Endometrial microvascular endothelial cells (primary cell): ENCODE results near the gene IFFO2. TPM values are rescaled to one million over a fixed set of nuclear protein-coding genes. Genes with fewer than 3 reads are reported as not detected.

Source experiments
- in situ Hi-C: cut with HindIII; loops from 2 replicates; pipeline ENCODE4 v1.10.0; 2017; ENCODE audit warnings: low sequenced_read_pairs, low pct_unique_long_range_greater_than_20kb; ENCODE audit errors: inconsistent ontology term
- total RNA-seq: library from RNA; depleted of rRNA; stranded (reverse); fragments of >200 nt; gene quantifications from one replicate; pipeline ENCODE4 v1.2.3, GENCODE V29; 2015; ENCODE audit errors: inconsistent ontology term

IFFO2 gene
- total RNA-seq, 1 donor from 2014 or later: 33.4 TPM

DNA sequence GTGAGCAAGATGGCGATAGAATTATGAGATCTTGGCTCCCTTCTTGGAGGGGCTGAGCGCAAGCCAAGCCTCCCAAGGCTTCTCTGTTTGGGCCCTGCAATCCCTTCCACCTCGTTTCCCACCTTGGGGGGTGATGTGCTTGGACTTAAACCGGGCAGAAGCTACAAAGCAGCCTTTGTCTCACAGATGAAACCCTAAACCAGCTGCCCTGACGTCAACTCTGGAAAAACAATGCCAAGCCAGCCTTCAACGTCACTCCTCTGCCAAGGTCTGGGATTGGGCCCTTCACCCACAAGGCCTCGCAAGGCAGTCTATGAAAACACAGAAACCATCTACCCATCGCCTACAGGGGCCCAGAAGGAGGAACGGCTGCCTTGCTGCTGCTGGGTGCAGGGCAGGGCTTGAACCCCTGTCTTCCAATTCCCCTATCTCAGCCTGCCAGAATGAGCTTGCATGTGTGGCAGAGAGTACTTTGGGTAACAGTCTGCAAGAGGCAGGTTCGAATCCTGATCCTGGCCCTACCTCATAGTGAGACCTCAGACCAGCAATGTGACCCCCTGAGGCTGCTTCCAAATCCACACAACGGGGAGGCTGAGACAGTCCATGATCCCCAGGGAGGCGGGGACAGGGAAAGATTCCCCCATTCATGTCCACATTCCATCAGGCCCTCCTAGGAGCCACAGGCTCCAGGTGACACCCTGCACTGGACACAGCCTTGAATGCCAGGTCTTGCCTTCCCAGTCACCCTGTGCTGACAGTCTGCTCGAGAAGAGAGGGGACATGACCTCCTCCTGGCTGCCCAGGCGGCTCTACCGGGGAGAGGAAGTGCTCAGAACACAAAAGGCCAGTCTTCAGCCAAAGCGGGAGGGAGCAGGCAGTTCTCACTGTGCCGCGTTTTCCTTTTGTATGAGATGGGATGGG lies 15.0 kb downstream of the IFFO2 start:
- in situ Hi-C loops: no loop called here

DNA sequence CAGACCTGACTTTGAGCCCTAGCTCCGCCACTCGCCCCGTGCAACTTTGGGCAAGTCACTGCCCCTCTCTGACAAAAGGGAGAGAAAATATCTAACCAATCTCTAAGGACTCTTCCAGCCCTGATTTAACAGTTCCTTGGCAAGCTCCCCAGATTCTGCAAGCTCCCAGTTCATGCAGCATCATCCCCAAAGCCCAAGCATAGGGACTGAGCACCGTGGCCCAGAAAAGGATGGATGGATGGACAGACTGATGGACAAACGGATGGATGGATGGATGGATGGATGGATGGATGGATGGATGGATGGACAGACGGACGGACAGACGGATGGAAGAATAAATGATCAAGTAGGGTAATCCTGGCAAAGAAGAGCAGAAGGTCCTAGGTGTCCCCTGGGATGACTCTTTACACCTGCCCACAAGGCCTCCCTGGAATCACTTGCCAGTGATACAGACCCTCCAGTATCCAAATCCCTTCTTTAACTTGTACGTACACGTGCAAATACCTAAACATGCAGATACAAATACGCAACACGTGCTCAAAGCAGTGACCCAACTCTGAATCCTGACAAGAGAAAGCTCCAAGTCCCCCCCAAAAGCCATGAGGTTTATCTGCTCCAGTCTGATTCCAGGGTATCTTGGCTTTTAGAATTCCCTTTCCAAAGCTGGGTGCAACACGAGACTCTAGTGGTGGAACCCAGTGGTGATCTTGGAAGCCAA lies 16.0 kb downstream of the IFFO2 start:
- in situ Hi-C loops: no loop called here

DNA sequence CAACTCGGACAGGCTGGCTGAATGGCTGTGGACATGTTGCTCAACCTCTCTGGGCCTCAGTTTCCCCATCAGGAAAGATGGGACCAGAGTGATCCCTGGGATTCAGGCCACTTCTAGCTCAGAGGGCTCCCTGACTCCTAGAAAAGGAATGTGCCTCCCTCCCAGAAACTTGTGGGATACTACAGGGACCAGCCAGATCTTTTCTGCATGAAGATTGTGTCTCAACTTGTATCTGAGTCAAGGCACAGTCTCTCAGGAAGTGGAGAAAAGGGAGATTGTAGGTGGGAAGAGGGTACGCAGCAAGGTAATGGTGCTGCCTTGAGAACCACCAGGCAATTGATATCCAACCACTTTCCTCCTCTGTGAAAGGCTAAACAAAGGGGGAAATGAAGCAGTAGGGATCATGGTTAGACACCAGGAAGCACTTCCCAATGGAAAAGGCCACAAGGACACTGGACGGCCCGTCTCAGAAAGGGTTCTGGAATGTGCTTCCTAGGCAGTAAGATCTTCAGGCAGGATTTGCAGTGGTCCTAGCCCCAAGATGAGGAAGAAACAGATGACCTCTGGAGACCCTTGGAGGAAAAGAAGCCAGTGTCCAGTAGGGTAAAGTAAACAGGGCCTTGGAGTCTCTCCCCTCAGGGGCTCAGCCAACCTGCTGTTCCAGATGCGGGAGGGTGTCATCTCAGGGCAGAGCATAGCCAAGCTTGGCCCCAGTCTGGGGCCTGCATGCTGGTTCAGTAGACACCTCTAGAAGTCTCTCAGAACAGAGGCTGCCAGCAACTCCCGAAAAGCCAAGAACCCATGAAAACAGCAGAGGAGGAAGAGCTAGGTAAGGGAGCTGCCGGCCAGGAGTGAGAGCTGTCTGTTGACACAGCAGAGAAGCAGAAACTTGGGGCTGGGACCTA lies 16.8 kb downstream of the IFFO2 start:
- in situ Hi-C loops: no loop called here

DNA sequence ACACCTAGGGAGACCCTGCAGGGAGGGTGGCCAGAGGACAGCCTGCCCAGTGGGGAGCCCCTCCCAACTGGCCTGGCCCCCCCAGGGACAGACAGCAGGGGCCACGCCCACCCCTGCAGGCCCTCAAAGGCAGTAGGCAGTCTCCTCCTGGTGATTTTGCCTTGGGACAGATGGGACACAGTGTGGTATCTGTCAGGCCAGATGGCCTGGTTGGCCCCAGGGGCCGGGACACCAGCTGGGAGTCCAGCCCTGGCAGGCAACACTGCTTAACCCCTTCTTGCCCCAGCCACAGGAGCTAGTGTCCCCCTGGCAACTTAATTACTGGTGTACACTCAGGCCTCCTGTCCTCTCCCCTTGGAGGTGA lies 17.8 kb downstream of the IFFO2 start:
- in situ Hi-C loops: no loop called here

DNA sequence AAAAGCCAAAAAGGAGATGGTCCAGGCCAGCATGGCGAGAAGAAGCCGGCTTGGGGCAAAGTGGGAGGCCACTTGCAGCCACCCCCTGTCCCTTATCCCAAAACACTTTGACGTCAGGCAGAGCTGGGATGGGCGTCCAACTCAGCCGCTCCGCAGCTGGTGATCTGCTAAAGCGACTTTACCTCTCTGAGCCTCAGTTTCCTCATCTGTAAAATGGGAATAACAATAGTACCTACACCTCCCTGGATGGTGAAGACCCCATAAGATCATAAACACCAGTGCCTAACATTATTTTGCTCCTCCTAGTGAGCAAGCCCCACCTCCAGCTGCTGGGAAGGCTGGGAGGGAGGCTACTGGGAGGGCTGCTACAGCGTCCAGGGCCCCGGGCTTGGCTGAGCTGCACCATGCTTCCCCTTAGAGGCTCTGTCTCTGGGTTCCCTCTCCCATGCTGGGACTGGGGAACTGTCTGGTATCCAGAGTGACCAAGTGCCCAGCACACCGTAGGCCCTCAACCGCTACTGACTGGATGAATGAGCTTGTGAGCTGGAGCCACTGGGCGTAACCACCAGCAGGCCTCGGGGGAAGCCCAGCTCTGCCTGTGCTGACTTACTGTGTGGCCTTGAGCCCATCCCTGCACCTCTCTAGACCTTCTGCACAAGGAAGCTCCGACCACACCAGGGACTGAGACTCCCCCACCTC lies 18.3 kb downstream of the IFFO2 start:
- in situ Hi-C loops: no loop called here

DNA sequence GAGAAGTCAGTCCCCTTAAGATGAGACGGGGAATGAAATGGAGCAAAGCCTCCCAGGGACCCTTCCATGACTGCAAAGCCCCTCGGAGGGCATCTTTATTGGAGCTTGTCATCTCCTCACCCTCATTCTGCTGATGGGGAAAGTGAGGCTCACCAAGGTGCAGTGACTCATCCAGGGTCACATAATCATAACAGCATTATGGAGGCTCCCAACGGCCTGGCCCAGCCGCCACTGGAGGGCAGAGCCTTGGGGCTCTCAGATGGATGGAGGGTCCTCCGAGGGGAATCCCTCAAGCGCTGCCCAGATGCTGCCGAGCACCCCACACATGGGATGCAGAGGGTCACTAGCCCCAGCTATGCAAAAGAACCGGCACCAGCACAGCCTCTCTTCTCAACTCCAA lies 18.9 kb downstream of the IFFO2 start:
- in situ Hi-C loops: no loop called here

DNA sequence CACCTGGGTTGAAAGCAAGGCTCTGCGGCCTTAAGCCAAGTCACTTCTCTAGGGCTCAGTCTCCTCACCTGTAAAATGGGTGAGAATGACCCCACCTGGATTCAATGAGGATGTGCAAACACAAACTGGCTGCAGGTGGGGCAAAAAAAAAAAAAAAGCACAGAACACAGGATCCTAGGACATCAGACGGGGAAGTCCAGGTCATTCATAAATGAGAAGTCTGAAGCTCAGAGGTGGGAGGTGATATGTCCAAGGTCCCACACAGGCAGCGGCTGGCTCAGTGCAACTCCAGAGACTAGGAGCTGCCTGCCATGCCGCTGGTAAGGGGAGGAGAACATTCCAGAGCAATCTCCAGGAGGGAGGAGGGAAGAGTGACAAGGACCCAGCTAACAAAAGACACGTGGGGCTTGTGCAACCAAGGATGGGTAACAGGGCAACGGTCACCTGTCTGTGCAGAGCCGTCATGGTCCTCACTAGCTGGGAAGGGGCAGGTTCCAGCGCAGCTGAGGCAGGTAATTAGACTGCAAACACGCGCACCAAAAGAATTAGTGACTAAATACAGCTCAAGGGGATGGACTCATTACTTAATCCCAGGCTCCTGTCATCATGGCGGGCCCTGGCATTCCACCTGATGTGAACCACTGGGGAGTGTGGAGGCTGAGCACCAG lies 19.5 kb downstream of the IFFO2 start:
- in situ Hi-C loops: no loop called here

DNA sequence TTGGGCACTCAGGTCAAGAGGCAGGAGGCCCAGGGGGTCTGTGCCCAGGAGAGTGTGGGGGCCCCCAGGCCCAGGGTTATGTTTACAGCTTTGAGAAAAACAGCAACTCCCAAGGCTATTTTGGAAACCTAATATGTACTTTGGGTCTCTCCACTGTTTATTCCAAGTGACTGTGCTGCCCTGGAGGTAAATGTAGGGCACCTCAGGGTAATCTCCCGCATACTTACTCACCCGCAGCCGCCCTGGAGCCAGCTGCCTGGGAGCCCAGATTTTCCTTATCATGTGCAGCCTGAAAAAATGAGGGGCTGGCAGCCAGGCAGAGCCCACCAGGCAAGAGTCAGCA lies 20.0 kb downstream of the IFFO2 start:
- in situ Hi-C loops: no loop called here

DNA sequence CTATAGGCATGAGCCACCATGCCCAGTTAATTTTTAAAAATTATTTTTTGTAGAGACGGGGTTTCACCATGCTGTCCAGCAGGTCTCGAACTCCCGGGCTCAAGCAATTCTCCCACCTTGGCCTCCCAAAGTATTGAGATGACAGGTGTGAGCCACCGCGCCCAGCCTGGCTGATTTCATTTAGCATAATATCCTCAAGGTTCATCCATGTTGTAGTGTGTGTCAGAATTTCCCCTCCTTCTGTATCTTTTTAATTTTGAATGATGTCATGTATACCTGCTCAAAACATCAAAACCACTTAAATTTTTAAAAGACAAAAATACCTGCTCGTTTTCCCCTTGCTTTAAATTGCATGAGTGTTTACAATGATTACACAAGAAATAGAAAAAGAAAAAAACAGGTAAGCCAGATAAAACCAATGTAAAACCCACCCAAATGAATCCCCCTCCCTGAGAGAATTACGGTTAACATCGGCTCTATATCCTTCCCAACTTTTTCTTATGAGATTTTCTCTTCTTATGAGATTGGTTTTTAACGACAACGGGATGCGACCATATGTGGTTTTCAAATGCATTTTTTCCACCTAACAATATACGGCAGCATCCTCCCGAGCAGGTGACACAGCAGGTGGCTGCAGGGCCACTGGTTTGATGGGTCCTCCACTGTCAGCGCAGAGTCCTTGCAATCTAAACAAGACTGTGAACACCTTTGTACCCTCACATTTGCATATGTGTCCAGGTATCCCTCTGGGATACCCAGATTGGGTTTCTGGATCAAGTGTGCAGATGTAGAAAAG lies 22.1 kb downstream of the IFFO2 start:
- in situ Hi-C loops: no loop called here

DNA sequence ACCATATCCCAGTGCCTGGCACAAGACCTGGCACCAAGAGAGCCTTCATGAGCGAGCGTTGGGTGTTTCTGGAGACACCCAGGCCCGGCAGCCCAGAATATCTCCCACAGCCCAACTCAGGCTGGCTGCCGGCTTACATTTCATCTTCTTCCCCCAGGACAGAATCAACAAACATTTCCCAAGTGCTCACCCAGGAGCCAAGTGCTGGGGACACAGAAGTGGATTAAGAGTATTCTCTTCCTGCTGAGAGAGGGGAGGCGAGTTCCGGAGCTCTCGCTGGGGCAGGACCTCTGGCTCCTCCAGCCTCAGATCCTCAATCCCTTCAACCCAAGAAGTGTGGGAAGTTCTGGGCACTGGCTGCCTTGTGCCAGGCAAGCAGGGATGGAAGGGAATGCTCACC lies 23.6 kb downstream of the IFFO2 start:
- in situ Hi-C loops: no loop called here

DNA sequence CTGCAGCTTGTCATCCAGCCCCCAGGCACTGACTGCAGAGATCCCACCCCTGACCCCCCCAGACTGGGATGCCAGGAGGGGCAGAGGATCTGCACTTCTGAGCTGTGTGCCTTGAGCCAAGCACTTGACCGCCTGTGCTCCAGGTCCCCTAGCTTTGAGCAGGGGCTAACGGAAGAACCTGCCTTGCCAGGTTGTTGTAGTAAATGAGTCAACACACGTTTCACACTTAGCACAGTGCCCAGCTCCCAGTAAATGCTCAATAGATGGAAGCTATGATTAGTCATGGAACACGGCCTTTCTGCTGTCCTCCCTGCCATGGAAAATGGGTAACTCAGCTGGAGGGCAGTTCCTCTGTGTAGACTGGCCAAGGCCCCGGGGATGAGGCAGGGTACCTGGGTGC lies 24.1 kb downstream of the IFFO2 start:
- in situ Hi-C loops: no loop called here

DNA sequence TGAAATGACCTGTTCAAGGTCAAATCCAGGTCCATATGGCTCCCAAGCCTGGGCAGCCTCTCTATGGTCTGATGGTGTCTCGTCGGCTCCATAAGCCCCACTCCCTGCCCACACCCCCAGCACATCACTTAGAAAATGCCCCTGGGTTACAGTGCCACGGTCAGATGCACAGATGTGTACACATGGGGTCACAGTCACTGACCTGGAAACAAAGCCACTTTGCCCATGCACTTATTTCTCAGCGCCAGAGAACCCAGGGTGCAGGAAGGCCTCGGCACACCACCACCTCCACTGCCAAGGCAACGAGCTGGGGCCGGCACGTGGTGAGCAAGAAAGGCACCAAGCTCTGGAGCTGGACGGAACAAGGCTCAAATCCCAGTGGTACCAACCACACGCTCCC lies 24.7 kb downstream of the IFFO2 start:
- in situ Hi-C loops: no loop called here

DNA sequence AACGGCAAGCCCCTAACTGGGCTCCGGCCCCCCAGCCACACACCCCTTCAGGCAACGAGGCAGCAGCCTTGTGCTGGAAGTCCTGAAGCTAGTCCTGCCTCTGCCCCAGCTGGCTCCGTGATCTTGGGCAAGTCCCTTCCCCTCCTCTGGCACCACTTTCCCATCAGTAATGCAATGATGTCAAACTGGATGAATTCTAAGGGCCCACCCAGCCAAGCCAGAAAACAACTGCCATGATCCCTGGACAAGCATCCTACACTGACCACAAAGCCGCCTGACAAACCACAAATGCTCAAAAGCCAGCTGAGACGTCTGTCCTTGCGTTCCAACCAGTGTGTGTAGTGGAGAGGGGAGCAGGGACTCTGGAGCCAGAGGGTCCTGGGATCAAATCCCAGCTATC lies 26.8 kb downstream of the IFFO2 start:
- in situ Hi-C loops: no loop called here

DNA sequence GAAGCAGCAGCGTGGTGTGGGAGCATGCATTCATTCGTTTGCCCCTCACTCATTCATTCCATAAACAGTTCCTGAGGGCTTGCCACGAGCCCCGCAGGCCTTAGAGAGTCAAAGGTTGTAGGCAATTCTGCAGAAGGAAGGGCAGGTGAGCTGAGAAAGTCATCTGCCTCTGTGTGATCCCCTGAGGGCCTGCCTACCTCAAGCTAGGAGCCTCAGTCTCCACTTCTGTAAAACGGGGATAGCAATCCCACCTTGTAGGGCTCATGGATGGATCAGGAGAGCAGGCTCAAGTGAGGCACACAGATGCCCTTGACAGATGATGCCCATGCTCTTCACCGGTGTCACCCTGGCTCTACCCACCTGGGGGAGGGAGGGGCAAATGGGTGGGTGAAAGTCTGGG lies 27.5 kb downstream of the IFFO2 start:
- in situ Hi-C loops: no loop called here

DNA sequence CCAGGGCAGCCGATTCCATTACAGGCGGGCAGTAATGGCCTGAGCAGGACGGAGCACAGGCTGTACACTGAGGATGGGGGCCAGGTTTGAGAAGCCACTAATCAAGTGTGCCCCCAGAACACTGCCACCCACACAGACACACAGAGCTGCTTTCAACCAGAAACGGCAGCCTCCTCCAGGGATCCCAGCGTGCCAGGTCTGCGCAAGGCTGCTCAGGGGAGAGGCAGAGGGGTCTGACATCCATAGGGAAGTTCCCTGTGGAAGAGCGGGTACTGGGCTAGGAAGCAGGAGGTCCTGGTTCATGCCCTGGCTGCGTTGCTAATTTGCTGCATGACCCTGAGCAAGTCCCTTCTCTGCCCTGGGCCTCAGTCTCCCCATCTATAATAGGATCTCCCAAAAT lies 28.1 kb downstream of the IFFO2 start:
- in situ Hi-C loops: no loop called here

DNA sequence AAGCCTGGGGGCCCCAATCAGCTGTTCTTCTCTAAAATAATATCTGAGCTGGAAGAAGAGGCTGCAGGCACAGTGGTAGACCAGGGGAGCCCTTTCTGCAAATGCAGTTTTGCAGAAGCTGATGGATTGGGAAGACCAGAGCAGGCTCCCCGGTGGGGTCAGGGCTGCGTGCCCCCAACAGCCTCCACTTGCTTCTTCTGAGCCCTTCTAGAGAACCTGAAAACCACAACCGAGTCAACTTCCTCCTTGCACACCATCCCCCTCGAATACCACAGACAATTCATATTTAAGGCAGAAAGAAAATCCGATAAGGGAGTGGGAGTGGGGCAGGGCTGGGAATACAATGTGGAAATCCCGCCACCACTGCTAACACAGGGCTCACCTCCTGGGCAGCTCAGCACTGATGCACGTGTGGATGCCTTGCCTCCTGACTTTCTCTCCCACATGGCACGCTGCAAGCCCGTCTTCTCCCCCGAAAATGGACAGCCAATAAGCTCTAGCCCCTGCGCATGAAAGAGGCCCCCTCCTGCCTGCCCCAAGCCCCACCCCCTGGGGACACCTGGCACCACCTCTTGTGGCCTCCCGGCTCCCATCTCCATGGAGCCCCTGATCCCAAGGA lies 28.7 kb downstream of the IFFO2 start:
- in situ Hi-C loops: no loop called here

DNA sequence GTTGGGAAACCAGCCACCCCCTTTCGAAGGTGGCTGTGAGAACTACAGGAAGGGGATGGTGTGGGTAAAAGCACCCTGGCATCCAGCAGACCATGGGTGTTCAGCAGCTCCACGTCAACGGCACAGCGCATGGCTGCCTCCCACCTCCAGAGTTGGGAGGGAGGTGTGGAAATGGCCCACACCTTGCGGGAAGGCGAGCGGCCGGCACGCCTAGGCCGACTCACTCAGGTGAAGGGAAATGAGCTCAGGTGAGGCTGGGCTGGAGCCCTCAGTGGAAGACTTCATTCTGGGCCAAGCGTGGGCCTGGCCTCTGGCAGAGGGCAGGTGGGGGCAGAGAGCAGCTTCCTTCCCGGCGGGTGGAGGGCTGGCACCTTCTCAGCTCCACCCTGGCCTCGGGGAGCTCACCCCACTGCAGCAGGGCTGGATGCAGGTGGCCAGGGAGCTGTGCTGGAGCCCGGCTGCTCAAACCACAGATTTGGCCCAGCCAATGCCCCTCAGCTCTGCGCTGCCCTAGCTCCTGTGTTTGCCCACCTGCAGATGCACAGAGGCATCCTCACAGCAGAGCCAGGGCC lies 29.3 kb downstream of the IFFO2 start:
- in situ Hi-C loops: no loop called here
